Suprapubic skin (tissue), 4 donors: ENCODE data around the gene SPTBN1. TPM values are rescaled to one million over a fixed set of nuclear protein-coding genes. Genes with fewer than 3 reads are reported as not detected.
A peak's percentile ranks its signal among the peaks of the same experiment; 100 is the strongest.

Source experiments
- DNase-seq, 2 donors: peaks; one replicate each; pipeline ENCODE4 v3.0.0-alpha.2; 2019; ENCODE audit warnings: low spot score in 2 of 2
- H3K27ac ChIP-seq: fragments of 200-600 bp; sonication (generic); one replicate; pipeline ENCODE4 v1.5.1; 2019
- H3K27me3 ChIP-seq: fragments of 200-600 bp; sonication (generic); one replicate; pipeline ENCODE4 v1.5.1; 2019
- H3K36me3 ChIP-seq: fragments of 200-600 bp; sonication (generic); one replicate; pipeline ENCODE4 v1.5.1; 2019
- H3K4me1 ChIP-seq: fragments of 200-600 bp; sonication (generic); one replicate; pipeline ENCODE4 v1.5.1; 2019
- H3K4me3 ChIP-seq: fragments of 200-600 bp; sonication (generic); one replicate; pipeline ENCODE4 v1.5.1; 2019; ENCODE audit warnings: mild to moderate bottlenecking
- H3K9me3 ChIP-seq: fragments of 200-600 bp; sonication (generic); one replicate; pipeline ENCODE4 v1.5.1; 2019
- EP300 ChIP-seq: sonication (generic); formaldehyde crosslinking; IDR thresholded peaks from one replicate; pipeline ENCODE4 v1.6.1; 2017; ENCODE audit warnings: antibody characterized with exemption
- POLR2A ChIP-seq, 2 donors: fragments of 450-650 bp; IDR thresholded peaks; one replicate each; pipeline ENCODE4 v1.6.1; 2017; ENCODE audit warnings: antibody characterized with exemption in 2 of 2, mild to moderate bottlenecking in 2 of 2, moderate library complexity in 2 of 2
- POLR2AphosphoS5 ChIP-seq, 3 donors: sonication (generic); formaldehyde crosslinking; IDR thresholded peaks; one replicate each; pipeline ENCODE4 v1.6.1; 2017; ENCODE audit warnings: antibody characterized with exemption in 3 of 3
- WGBS: methylation state at CpG from one replicate; pipeline ENCODE4 v1.1.5; 2018; 5-methylcytosine and 5-hydroxymethylcytosine counted together
- total RNA-seq, 4 donors: library from RNA; depleted of rRNA; stranded (reverse); fragments of >200 nt; gene quantifications; one replicate each; pipeline ENCODE4 v1.1.0, GENCODE V29; 2016
- TF ChIP-seq, protein P1 (sequence below), 2 donors: fragments of 200-600 bp in 1 of 2; fragments of 450-650 bp in 1 of 2; sonication (generic) in 1 of 2; IDR thresholded peaks; one replicate each; pipeline ENCODE4 v1.5.1; 2016 to 2019; ENCODE audit warnings: antibody characterized with exemption in 2 of 2, mild to moderate bottlenecking in 1 of 2, moderate library complexity in 1 of 2

Gene SPTBN1
- total RNA-seq, 4 donors from 2014 or later, result 173 to 250 (median 203) TPM

DNA sequence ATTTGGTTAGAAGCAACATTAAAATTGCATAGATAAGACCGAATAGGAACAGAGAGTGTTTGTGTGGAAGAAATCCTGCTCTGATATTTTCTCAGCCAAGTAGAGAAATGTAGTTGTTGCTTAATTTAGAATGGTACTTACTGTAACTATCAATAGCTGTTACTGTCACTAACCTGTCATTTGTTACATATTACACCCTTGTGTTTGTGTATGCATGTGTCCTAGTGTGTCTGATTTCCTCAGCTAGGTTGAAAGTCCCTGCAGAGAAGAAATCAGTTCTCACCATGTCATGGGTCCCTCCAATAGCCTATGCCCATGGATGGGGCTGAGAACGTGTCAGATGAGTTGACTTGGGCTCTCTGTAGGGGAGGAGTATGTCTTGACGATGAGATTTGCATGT is 94.4 kb downstream of the SPTBN1 start:
- WGBS, result 56% methylated on average over 3 of the region's 3 CpGs
- Histone ChIP-seq H3K36me3 (no peaks in the 10 kb centered on the region), H3K27ac (peak overlapping the region; percentile 63), H3K4me1 (peaks cover 38% of the 10 kb centered on the region), H3K4me3 (no peak overlapping the region), H3K27me3 (no peaks in the 10 kb centered on the region), H3K9me3 (no peaks in the 10 kb centered on the region)
- TF ChIP-seq POLR2AphosphoS5 (IDR thresholded peaks at IDR 0.05) (no peak), POLR2A (IDR thresholded peaks at IDR 0.05) (no peak), EP300 (no peak)
- TF ChIP-seq, protein P1, sequence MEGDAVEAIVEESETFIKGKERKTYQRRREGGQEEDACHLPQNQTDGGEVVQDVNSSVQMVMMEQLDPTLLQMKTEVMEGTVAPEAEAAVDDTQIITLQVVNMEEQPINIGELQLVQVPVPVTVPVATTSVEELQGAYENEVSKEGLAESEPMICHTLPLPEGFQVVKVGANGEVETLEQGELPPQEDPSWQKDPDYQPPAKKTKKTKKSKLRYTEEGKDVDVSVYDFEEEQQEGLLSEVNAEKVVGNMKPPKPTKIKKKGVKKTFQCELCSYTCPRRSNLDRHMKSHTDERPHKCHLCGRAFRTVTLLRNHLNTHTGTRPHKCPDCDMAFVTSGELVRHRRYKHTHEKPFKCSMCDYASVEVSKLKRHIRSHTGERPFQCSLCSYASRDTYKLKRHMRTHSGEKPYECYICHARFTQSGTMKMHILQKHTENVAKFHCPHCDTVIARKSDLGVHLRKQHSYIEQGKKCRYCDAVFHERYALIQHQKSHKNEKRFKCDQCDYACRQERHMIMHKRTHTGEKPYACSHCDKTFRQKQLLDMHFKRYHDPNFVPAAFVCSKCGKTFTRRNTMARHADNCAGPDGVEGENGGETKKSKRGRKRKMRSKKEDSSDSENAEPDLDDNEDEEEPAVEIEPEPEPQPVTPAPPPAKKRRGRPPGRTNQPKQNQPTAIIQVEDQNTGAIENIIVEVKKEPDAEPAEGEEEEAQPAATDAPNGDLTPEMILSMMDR (IDR thresholded peaks at IDR 0.05), result no peak
- DNase-seq, result no peak

DNA sequence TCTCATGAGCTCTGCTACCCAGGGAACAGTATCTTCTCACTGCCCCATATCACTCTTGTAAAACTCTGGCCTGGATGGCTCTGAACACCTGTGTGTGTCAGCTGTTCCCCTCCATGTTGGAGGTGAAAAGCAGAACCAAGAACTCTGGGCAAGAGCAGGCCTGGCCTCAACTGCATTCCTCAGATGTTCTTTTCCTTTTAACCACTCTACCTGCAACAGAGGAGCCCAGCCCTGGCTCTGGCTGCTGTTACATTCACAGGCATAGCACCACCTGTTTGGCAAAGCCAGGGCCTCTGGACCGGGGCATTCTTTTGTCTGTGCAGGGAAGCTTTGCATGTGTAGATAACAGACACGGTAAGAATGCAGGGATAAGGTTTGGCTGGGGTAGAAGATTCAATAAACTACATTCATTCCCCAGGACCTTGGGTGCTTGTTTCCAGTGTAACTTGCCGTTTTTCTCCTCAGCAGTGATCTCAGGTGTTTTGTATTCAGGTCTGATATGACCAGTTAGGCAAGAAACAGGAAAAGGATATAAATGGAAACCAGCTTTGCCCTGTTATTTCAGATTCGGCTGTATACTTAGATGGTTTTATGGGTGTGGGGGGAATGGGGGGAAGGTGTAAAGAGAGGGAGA is 95.1 kb downstream of the SPTBN1 start:
- peaks cover 39% of the 10 kb centered on the region for H3K4me1 ChIP-seq
- H3K36me3 ChIP-seq, result no peaks in the 10 kb centered on the region
- WGBS, result 22% methylated on average over 4 of the region's 4 CpGs
- H3K27me3 ChIP-seq, result no peaks in the 10 kb centered on the region
- no peak for DNase-seq
- H3K4me3 ChIP-seq, result no peak overlapping the region
- TF ChIP-seq EP300 (no peak), POLR2A (IDR thresholded peaks at IDR 0.05) (no peak), POLR2AphosphoS5 (IDR thresholded peaks at IDR 0.05) (no peak)
- TF ChIP-seq, protein P1 (IDR thresholded peaks at IDR 0.05), result no peak
- H3K27ac ChIP-seq, result peak overlapping the region; percentile 63
- no peaks in the 10 kb centered on the region for H3K9me3 ChIP-seq

DNA sequence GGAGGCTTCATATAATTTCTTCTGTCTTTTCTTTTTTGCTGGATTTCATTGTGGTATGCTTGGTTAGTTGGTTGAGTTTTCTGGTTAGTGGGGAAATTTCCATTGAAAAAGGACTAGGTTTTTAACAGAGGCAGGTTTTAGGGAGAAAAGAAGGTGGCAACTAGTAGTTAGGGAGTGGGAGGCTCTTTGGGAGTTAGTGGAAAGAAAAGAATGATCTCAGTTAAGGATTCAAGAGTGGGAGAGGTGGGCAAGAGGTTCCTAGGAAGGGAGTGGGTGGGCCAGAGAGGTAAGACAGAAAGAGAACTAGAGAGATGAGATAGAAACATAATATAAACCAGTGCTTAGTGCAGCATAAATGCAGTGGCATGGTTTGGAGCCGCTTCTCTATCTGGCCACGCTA is 96.9 kb downstream of the SPTBN1 start:
- H3K4me3 ChIP-seq, result no peak overlapping the region
- H3K9me3 ChIP-seq, result no peaks in the 10 kb centered on the region
- no peaks in the 10 kb centered on the region for H3K27me3 ChIP-seq
- H3K27ac ChIP-seq, result no peak overlapping the region
- peaks cover 57% of the 10 kb centered on the region for H3K4me1 ChIP-seq
- TF ChIP-seq POLR2AphosphoS5 (IDR thresholded peaks at IDR 0.05), result no peak
- no peak for TF ChIP-seq EP300
- TF ChIP-seq, protein P1 (IDR thresholded peaks at IDR 0.05), result no peak
- TF ChIP-seq POLR2A (IDR thresholded peaks at IDR 0.05), result no peak
- no peak for DNase-seq
- no peaks in the 10 kb centered on the region for H3K36me3 ChIP-seq
- 76% methylated on average over 2 of the region's 2 CpGs for WGBS

DNA sequence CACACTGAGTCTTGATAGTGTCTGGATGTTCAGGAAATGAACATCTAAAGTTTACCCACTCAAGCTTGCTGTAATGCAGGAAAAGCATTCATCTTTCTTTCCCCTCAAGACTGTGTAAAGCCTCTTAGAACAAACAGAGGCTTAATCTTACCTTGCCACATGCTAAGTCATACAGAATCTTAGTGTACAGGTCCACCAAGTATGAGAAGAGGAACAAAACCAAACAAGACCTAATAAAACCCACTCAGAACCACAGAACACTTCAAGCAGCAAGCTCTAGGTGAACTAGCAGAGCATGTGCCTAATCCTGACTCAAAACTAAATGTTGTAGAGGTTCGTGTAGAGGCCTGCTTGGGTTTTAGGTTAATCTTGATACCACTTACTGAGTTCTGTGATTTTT is 97.6 kb downstream of the SPTBN1 start:
- WGBS, result 95% methylated on average over 1 of the region's 1 CpG
- no peaks in the 10 kb centered on the region for H3K9me3 ChIP-seq
- H3K27ac ChIP-seq, result no peak overlapping the region
- H3K4me1 ChIP-seq, result peaks cover 62% of the 10 kb centered on the region
- H3K4me3 ChIP-seq, result no peak overlapping the region
- no peaks in the 10 kb centered on the region for H3K36me3 ChIP-seq
- no peaks in the 10 kb centered on the region for H3K27me3 ChIP-seq
- TF ChIP-seq POLR2AphosphoS5 (IDR thresholded peaks at IDR 0.05) (no peak), POLR2A (IDR thresholded peaks at IDR 0.05) (no peak), EP300 (no peak)
- TF ChIP-seq, protein P1 (IDR thresholded peaks at IDR 0.05), result no peak
- no peak for DNase-seq

DNA sequence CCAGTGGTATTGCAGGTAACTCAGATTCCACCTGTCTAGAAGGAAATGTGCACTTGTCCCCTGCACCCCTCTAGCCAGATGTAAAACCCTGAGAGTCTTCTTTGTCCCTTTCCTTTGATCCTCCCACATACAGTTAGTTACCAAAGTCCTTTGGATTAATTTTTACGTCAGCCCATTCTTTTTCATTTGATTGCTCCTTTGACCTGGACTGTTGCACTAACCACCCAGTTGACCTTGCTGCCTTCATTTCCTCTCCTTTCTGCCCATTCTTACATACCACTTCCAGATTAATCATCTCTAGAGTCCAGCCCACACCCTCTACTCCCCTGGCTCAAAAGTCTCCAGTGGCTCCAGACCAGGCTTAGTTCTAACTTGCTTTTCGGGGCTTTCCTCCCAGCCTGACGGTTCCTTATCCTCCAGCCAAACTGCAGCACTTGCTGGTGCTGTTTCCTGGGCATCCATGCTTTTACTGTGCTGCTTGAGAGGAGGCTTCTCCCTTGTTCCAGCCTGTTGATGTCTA is 99.3 kb downstream of the SPTBN1 start:
- DNase-seq, result no peak
- peak overlapping the region; percentile 57 for H3K27ac ChIP-seq
- peaks cover 62% of the 10 kb centered on the region for H3K4me1 ChIP-seq
- no peak for TF ChIP-seq EP300
- TF ChIP-seq, protein P1 (IDR thresholded peaks at IDR 0.05), result no peak
- no peak for TF ChIP-seq POLR2AphosphoS5 (IDR thresholded peaks at IDR 0.05)
- no peak for TF ChIP-seq POLR2A (IDR thresholded peaks at IDR 0.05)
- H3K4me3 ChIP-seq, result no peak overlapping the region
- H3K36me3 ChIP-seq, result no peaks in the 10 kb centered on the region
- WGBS, result 37% methylated on average over 3 of the region's 3 CpGs
- H3K27me3 ChIP-seq, result no peaks in the 10 kb centered on the region
- no peaks in the 10 kb centered on the region for H3K9me3 ChIP-seq
